Panc1 (cell line): Measurements from ENCODE around the gene CDRT15L2. TPM values are rescaled to one million over a fixed set of nuclear protein-coding genes. Genes with fewer than 3 reads are reported as not detected.
"Not testable (repeated sequence)": the region's sequence is repeated elsewhere in the genome, so short reads cannot be mapped to it uniquely, and the experiment has no call there.

Experiments
- ATAC-seq: fragments of 200-7000 bp; cut with Tn5 transposase; 2 replicates; pipeline ENCODE4 v1.9.1; 2020; ENCODE audit warnings: mild to moderate bottlenecking, moderate library complexity
- BruUV-seq: library from RNA; stranded (reverse); fragments of 400-500 nt; replicated peaks from 2 replicates; lab custom pipeline; 2021; lab: Mats Ljungman, UMichigan
- CTCF ChIA-PET: fragments of 300-600 bp; sonication (Branson Sonifier 250); formaldehyde crosslinking; loops from one replicate; lab custom pipeline; 2022; ENCODE audit warnings: antibody characterized with exemption; lab: Charles Lee
- POLR2A ChIA-PET: fragments of 300-600 bp; sonication (Branson Sonifier 250); formaldehyde crosslinking; loops from one replicate; lab custom pipeline; 2022; ENCODE audit warnings: antibody characterized with exemption; lab: Charles Lee
- DNase-seq: peaks from one replicate; pipeline ENCODE4 v3.0.0-alpha.2; 2010; ENCODE audit warnings: low read depth, low spot score
- H3K27ac ChIP-seq: 2 replicates; pipeline ENCODE4 v1.5.1; 2011; ENCODE audit warnings: mild to moderate bottlenecking, low read length, inconsistent platforms
- H3K27me3 ChIP-seq: fragments of 200-500 bp; sonication (Bioruptor generic); 2 replicates; pipeline ENCODE4 v1.6.0; 2014; ENCODE audit warnings: low read length, inconsistent platforms; ENCODE audit not compliant: control insufficient read depth, insufficient read depth
- H3K36me3 ChIP-seq: fragments of 200-500 bp; sonication (Bioruptor generic); 2 replicates; pipeline ENCODE4 v1.5.1; 2014; ENCODE audit warnings: inconsistent platforms, mild to moderate bottlenecking, low read length, moderate library complexity; ENCODE audit not compliant: control insufficient read depth, insufficient read depth
- H3K4me1 ChIP-seq: 2 replicates; pipeline ENCODE4 v1.5.1; 2011; ENCODE audit warnings: inconsistent platforms, mild to moderate bottlenecking, low read length, moderate library complexity; ENCODE audit not compliant: control insufficient read depth, insufficient read depth
- H3K4me3 ChIP-seq, 2 experiments: 2 replicates each; pipeline ENCODE4 v1.5.1; 2011 to 2012; ENCODE audit warnings: low read depth in 2 of 2, low read length in 2 of 2, mild to moderate bottlenecking in 2 of 2, inconsistent platforms in 1 of 2, moderate library complexity in 1 of 2
- H3K9me3 ChIP-seq: fragments of 200-500 bp; sonication (Bioruptor generic); 2 replicates; pipeline ENCODE4 v1.5.1; 2014; ENCODE audit warnings: low read depth, mild to moderate bottlenecking, inconsistent platforms, low read length, moderate library complexity; ENCODE audit not compliant: control insufficient read depth, insufficient read depth
- POLR2AphosphoS5 ChIP-seq: IDR thresholded peaks from 2 replicates; pipeline ENCODE4 v1.6.1; 2012; ENCODE audit warnings: mild to moderate bottlenecking, low read depth, low read length, moderate library complexity
- REST ChIP-seq, 2 experiments: IDR thresholded peaks; 2 replicates each; pipeline ENCODE4 v1.6.1; 2011 to 2012; ENCODE audit warnings: low read depth in 2 of 2, control low read depth in 1 of 2, low read length in 1 of 2, mild to moderate bottlenecking in 1 of 2, moderate library complexity in 1 of 2; ENCODE audit not compliant: insufficient read depth in 1 of 2
- TCF7L2 ChIP-seq: IDR thresholded peaks from 2 replicates; pipeline ENCODE4 v1.6.1; 2011; ENCODE audit warnings: mild to moderate bottlenecking, low read depth, low read length, inconsistent platforms
- in situ Hi-C: cut with HindIII; loops from 2 replicates; pipeline ENCODE4 v1.10.0; 2016; ENCODE audit warnings: low sequenced_read_pairs, low pct_unique_long_range_greater_than_20kb
- intact Hi-C: fragments of 100-400 bp; cut with micrococcal nuclease; formaldehyde crosslinking; loops from one replicate; pipeline ENCODE4 v1.10.0; 2022; ENCODE audit not compliant: unreplicated experiment
- total RNA-seq: library from RNA; stranded (reverse); gene quantifications from one replicate; pipeline ENCODE4 v1.2.1, GENCODE V29; 2021; ENCODE audit not compliant: unreplicated experiment

The CDRT15L2 gene
- total RNA-seq, 1 experiment from 2014 or later: not detected

GRCh38 chr17:20613905-20614304, 34.4 kb downstream of the CDRT15L2 start:
- Histone ChIP-seq H3K36me3 (no peaks in the 10 kb centered on the region), H3K27me3 (no peaks in the 10 kb centered on the region; the same call in 1 of the 2 replicates), H3K27ac (no peak overlapping the region), H3K4me3 (no peak overlapping the region), H3K9me3 (no peaks in the 10 kb centered on the region), H3K4me1 (no peaks in the 10 kb centered on the region)
- DNase-seq (no peak), ATAC-seq (no peak)
- BruUV-seq: no TSS peak
- TF ChIP-seq REST (IDR thresholded peaks at IDR 0.05; ENCODE audit: insufficient read depth in 1 of 2, low read depth in 2 of 2, low read length in 1 of 2): no peak
- no peak for TF ChIP-seq TCF7L2
- no peak for TF ChIP-seq POLR2AphosphoS5
- intact Hi-C loops (no loop called here), in situ Hi-C loops (no loop called here)
- POLR2A ChIA-PET: no interaction called here
- CTCF ChIA-PET: no interaction called here

- H3K9me3 ChIP-seq, BruUV-seq, DNase-seq, ATAC-seq, CTCF ChIA-PET, H3K4me3 ChIP-seq, intact Hi-C loops, H3K27me3 ChIP-seq, H3K27ac ChIP-seq, H3K36me3 ChIP-seq, in situ Hi-C loops, H3K4me1 ChIP-seq, POLR2A ChIA-PET: not testable (repeated sequence)
These were observed 35.9 kb downstream of the CDRT15L2 start for GRCh38 chr17:20615461-20615860.

Other genes starting within 250 kb of the CDRT15L2 start
- not detected for gene LGALS9B, start 112.2 kb upstream of the CDRT15L2 start, total RNA-seq